B cell (primary cell): Measurements from ENCODE around the gene IFNA1. TPM values are rescaled to one million over a fixed set of nuclear protein-coding genes. Genes with fewer than 3 reads are reported as not detected.

Experiments
- ATAC-seq: fragments of 200-7000 bp; cut with Tn5 transposase; one replicate; pipeline ENCODE4 v1.10.0; 2021; ENCODE audit warnings: low read depth, mild to moderate bottlenecking, moderate number of reproducible peaks, moderate library complexity
- CTCF ChIA-PET: fragments of 350-600 bp; sonication (Branson Sonifier 250); formaldehyde crosslinking; loops from one replicate; lab custom pipeline; 2021; ENCODE audit warnings: antibody characterized with exemption, inconsistent platforms; lab: Charles Lee
- POLR2A ChIA-PET: fragments of 350-600 bp; sonication (Branson Sonifier 250); formaldehyde crosslinking; loops from one replicate; lab custom pipeline; 2021; ENCODE audit warnings: antibody characterized with exemption; lab: Charles Lee
- DNase-seq: peaks from one replicate; pipeline ENCODE4 v3.0.0; 2013
- H2AFZ ChIP-seq: 2 replicates; pipeline ENCODE4 v1.6.1; 2012; ENCODE audit warnings: mild to moderate bottlenecking, low read depth, low read length; ENCODE audit not compliant: insufficient read depth, poor library complexity, severe bottlenecking
- H3K27ac ChIP-seq, 2 donors: 1 replicate in 1 of 2; 2 replicates in 1 of 2; pipeline ENCODE4 v1.5.1; 2012 to 2013; ENCODE audit warnings: low read length in 2 of 2, mild to moderate bottlenecking in 2 of 2, moderate library complexity in 1 of 2
- H3K27me3 ChIP-seq, 4 experiments: fragments of 200-600 bp in 1 of 4; sonication (generic) in 1 of 4; replicated peaks in 1 of 4; 1 replicate in 2 of 4; 2 replicates in 2 of 4; pipeline versions ENCODE4 v1.6.1 to v1.7.0; 2013 to 2016; ENCODE audit warnings: low read length in 3 of 4, mild to moderate bottlenecking in 2 of 4, mixed read lengths in 1 of 4, moderate library complexity in 1 of 4; ENCODE audit not compliant: insufficient read depth in 4 of 4, control insufficient read depth in 3 of 4; ENCODE audit errors: control extremely low read depth in 1 of 4
- H3K36me3 ChIP-seq, 2 experiments: replicated peaks in 1 of 2; 1 replicate in 1 of 2; 2 replicates in 1 of 2; pipeline versions ENCODE4 v1.6.1 to v1.7.1; 2013; ENCODE audit warnings: low read length in 1 of 2; ENCODE audit not compliant: insufficient read depth in 2 of 2, control insufficient read depth in 1 of 2; ENCODE audit errors: control extremely low read depth in 1 of 2, extremely low read depth in 1 of 2
- H3K4me1 ChIP-seq, 2 donors: fragments of 200-600 bp in 1 of 2; sonication (generic) in 1 of 2; 1 replicate in 1 of 2; 2 replicates in 1 of 2; pipeline versions ENCODE4 v1.5.1 to v1.6.1; 2013 to 2017; ENCODE audit warnings: low read length in 2 of 2; ENCODE audit not compliant: control insufficient read depth in 2 of 2, insufficient read depth in 2 of 2
- H3K4me2 ChIP-seq: replicated peaks from 2 replicates; pipeline ENCODE3; 2012; ENCODE audit warnings: mild to moderate bottlenecking, low read depth, low read length; ENCODE audit not compliant: poor library complexity, severe bottlenecking
- H3K4me3 ChIP-seq, 5 experiments: fragments of 200-600 bp in 1 of 5; sonication (generic) in 1 of 5; 1 replicate in 3 of 5; 2 replicates in 2 of 5; pipeline versions ENCODE4 v1.5.1 to v1.7.0; 2011 to 2016; ENCODE audit warnings: low read length in 4 of 5, mild to moderate bottlenecking in 4 of 5, low read depth in 2 of 5, control low read depth in 1 of 5, moderate library complexity in 1 of 5; ENCODE audit not compliant: insufficient read depth in 1 of 5; ENCODE audit errors: control extremely low read depth in 1 of 5, extremely low read depth in 1 of 5
- H3K79me2 ChIP-seq: fragments of 200-600 bp; sonication (generic); one replicate; pipeline ENCODE4 v1.6.0; 2016; ENCODE audit warnings: low read length; ENCODE audit not compliant: control insufficient read depth, insufficient read depth
- H3K9ac ChIP-seq: fragments of 200-600 bp; sonication (generic); 2 replicates; pipeline ENCODE4 v1.6.1; 2017; ENCODE audit warnings: mild to moderate bottlenecking, low read length, moderate library complexity
- H3K9me3 ChIP-seq, 3 donors: one replicate each; pipeline versions ENCODE4 v1.6.1 to v1.7.1; 2013; ENCODE audit warnings: low read length in 2 of 3; ENCODE audit not compliant: control insufficient read depth in 2 of 3, insufficient read depth in 1 of 3; ENCODE audit errors: control extremely low read depth in 1 of 3
- H4K20me1 ChIP-seq: 2 replicates; pipeline ENCODE4 v1.6.0; 2012; ENCODE audit warnings: mild to moderate bottlenecking, low read length; ENCODE audit not compliant: insufficient read depth, control insufficient read depth, poor library complexity, severe bottlenecking
- H3K27ac Mint-ChIP-seq: one replicate; pipeline ENCODE4 v1.8.0; 2021; ENCODE audit warnings: mixed read lengths
- H3K27me3 Mint-ChIP-seq: one replicate; pipeline ENCODE4 v1.8.0; 2021; ENCODE audit warnings: mixed read lengths
- H3K4me1 Mint-ChIP-seq: one replicate; pipeline ENCODE4 v1.8.0; 2021; ENCODE audit warnings: mixed read lengths
- H3K4me3 Mint-ChIP-seq: one replicate; pipeline ENCODE4 v1.8.0; 2021; ENCODE audit warnings: mixed read lengths
- H3K9me3 Mint-ChIP-seq: one replicate; pipeline ENCODE4 v1.8.0; 2022; ENCODE audit warnings: mixed read lengths; ENCODE audit not compliant: insufficient read depth
- EZH2 ChIP-seq: IDR thresholded peaks from 2 replicates; pipeline ENCODE4 v1.6.1; 2012; ENCODE audit warnings: borderline replicate concordance, low read depth, mild to moderate bottlenecking, moderate library complexity, low read length; ENCODE audit not compliant: insufficient read depth, poor library complexity, severe bottlenecking
- WGBS: methylation state at CpG from one replicate; pipeline ENCODE4 v1.1.5; 2013; ENCODE audit warnings: missing lambda C conversion rate; ENCODE audit not compliant: insufficient coverage; 5-methylcytosine and 5-hydroxymethylcytosine counted together
- intact Hi-C: fragments of 100-400 bp; cut with micrococcal nuclease; formaldehyde crosslinking; loops from one replicate; pipeline ENCODE4 v1.10.0; 2022
- polyA plus RNA-seq: library from polyadenylated mRNA; depleted of rRNA; stranded (reverse); fragments of >200 nt; gene quantifications from 2 replicates; pipeline ENCODE4 v1.2.3, GENCODE V29; 2012
- total RNA-seq, 2 donors: library from RNA; stranded (reverse); fragments of 120-200 nt in 1 of 2; gene quantifications; 1 replicate in 1 of 2; 2 replicates in 1 of 2; pipeline versions ENCODE4 v1.2.3 to v1.2.4, GENCODE V29; 2013 to 2022
- TF ChIP-seq, protein P1 (sequence below): fragments of 200-600 bp; IDR thresholded peaks from one replicate; pipeline ENCODE4 v1.8.0; 2022; ENCODE audit warnings: antibody characterized with exemption, mild to moderate bottlenecking

Gene IFNA1
- total and polyA plus RNA-seq, 2 donors (not counting 1 experiment from before 2014, with no cell fraction given) = not detected

DNA sequence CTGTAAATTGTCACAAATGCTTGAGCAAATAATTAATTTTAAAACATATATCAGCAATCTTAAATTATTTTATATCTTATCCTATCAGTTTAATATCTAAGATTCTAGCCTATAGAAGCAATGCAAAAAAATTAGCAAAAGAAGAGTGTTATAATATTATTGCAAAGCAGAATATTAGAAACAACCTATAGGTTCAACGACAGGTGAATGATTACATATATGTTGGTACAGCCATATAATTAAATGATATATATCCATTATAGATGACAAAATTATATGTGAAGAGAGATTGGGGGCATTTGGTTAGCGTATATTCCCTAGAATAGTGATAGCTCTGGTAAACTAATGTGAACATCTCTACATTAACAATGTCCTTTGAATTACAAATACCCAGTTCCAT lies 42.0 kb downstream of the IFNA1 start, which contains the start of gene IFNE:
IFNE (minus strand) TSS at position 101 of the 400 bp plus-strand sequence. CDS start 619 bp downstream, outside the sequence.
- H3K27me3 Mint-ChIP-seq = peaks cover 4% of the 10 kb centered on the region
- H2AFZ ChIP-seq = no peak within 1 kb of the TSS
- no peaks in the 10 kb centered on the region for H4K20me1 ChIP-seq
- peaks cover 5 to 8% of the 10 kb centered on the region in 2 donors for H3K4me1 ChIP-seq
- H3K4me1 Mint-ChIP-seq = peaks cover 6% of the 10 kb centered on the region
- intact Hi-C loops = no loop called here
- H3K27ac ChIP-seq = no peak within 1 kb of the TSS
- DNase-seq = no peak
- no peak within 1 kb of the TSS for H3K27ac Mint-ChIP-seq
- H3K9ac ChIP-seq = no peak within 1 kb of the TSS
- no peaks in the 10 kb centered on the region for H3K9me3 ChIP-seq
- no peak for ATAC-seq
- H3K4me3 ChIP-seq = no peak within 1 kb of the TSS
- ChIA-PET POLR2A (no interaction called here), CTCF (no interaction called here)
- peaks cover 9% of the 10 kb centered on the region for H3K9me3 Mint-ChIP-seq
- peak within 1 kb of the TSS; percentile 26 for H3K4me2 ChIP-seq
- no CpG with 5 or more reads among the region's 2 CpGs for WGBS
- no peaks in the 10 kb centered on the region for H3K27me3 ChIP-seq
- TF ChIP-seq, protein P1, sequence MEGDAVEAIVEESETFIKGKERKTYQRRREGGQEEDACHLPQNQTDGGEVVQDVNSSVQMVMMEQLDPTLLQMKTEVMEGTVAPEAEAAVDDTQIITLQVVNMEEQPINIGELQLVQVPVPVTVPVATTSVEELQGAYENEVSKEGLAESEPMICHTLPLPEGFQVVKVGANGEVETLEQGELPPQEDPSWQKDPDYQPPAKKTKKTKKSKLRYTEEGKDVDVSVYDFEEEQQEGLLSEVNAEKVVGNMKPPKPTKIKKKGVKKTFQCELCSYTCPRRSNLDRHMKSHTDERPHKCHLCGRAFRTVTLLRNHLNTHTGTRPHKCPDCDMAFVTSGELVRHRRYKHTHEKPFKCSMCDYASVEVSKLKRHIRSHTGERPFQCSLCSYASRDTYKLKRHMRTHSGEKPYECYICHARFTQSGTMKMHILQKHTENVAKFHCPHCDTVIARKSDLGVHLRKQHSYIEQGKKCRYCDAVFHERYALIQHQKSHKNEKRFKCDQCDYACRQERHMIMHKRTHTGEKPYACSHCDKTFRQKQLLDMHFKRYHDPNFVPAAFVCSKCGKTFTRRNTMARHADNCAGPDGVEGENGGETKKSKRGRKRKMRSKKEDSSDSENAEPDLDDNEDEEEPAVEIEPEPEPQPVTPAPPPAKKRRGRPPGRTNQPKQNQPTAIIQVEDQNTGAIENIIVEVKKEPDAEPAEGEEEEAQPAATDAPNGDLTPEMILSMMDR = no peak
- TF ChIP-seq EZH2 = no peak
- no peaks in the 10 kb centered on the region for H3K79me2 ChIP-seq
- H3K36me3 ChIP-seq = no peaks in the 10 kb centered on the region
- no peak within 1 kb of the TSS for H3K4me3 Mint-ChIP-seq

Other genes with a start within 250 kb of the IFNA1 start
- not detected in 2 replicates for gene IFNA7, start 238.2 kb upstream of the IFNA1 start, total RNA-seq
- not detected in 2 replicates for gene IFNA7, start 238.2 kb upstream of the IFNA1 start, polyA plus RNA-seq
- gene IFNA10, start 233.3 kb upstream of the IFNA1 start, total RNA-seq = not detected in 2 replicates
- not detected in 2 replicates for gene IFNA10, start 233.3 kb upstream of the IFNA1 start, polyA plus RNA-seq
- gene IFNA16, start 223.1 kb upstream of the IFNA1 start, total RNA-seq = not detected in 2 replicates
- gene IFNA16, start 223.1 kb upstream of the IFNA1 start, polyA plus RNA-seq = not detected in 2 replicates
- gene IFNA17, start 212.2 kb upstream of the IFNA1 start, total RNA-seq = not detected in 2 replicates
- not detected in 2 replicates for gene IFNA17, start 212.2 kb upstream of the IFNA1 start, polyA plus RNA-seq
- gene IFNA14, start 200.4 kb upstream of the IFNA1 start, total RNA-seq = not detected in 2 replicates
- gene IFNA14, start 200.4 kb upstream of the IFNA1 start, polyA plus RNA-seq = not detected in 2 replicates
- gene IFNA5, start 135.1 kb upstream of the IFNA1 start, total RNA-seq = not detected in 2 replicates
- gene IFNA5, start 135.1 kb upstream of the IFNA1 start, polyA plus RNA-seq = not detected in 2 replicates
- 17.5 and 17.6 TPM in 2 replicates for gene KLHL9, start 105.0 kb upstream of the IFNA1 start, total RNA-seq
- 4.3 and 4.8 TPM in 2 replicates for gene KLHL9, start 105.0 kb upstream of the IFNA1 start, polyA plus RNA-seq
- not detected in 2 replicates for gene IFNA6, start 89.6 kb upstream of the IFNA1 start, total RNA-seq
- gene IFNA6, start 89.6 kb upstream of the IFNA1 start, polyA plus RNA-seq = not detected in 2 replicates
- gene IFNA13, start 72.4 kb upstream of the IFNA1 start, total RNA-seq = not detected in 2 replicates
- not detected in 2 replicates for gene IFNA13, start 72.4 kb upstream of the IFNA1 start, polyA plus RNA-seq
- not detected in 2 replicates for gene IFNA2, start 55.0 kb upstream of the IFNA1 start, total RNA-seq
- gene IFNA2, start 55.0 kb upstream of the IFNA1 start, polyA plus RNA-seq = not detected in 2 replicates
- not detected in 2 replicates for gene IFNA8, start 31.3 kb upstream of the IFNA1 start, total RNA-seq
- not detected in 2 replicates for gene IFNA8, start 31.3 kb upstream of the IFNA1 start, polyA plus RNA-seq
- gene IFNE, start 41.9 kb downstream of the IFNA1 start, total RNA-seq = not detected in 2 replicates
- not detected in 2 replicates for gene IFNE, start 41.9 kb downstream of the IFNA1 start, polyA plus RNA-seq